Upper lobe of left lung (tissue), 6 donors: ENCODE data around the gene MAP4K4. TPM values are rescaled to one million over a fixed set of nuclear protein-coding genes. Genes with fewer than 3 reads are reported as not detected.

ENCODE experiments used
- ATAC-seq, 2 donors: fragments of 200-7000 bp; cut with Tn5 transposase; one replicate each; pipeline ENCODE4 v1.9.1; 2022; ENCODE audit warnings: mild to moderate bottlenecking in 2 of 2, moderate library complexity in 2 of 2; ENCODE audit not compliant: low FRiP score in 2 of 2
- DNase-seq, 2 donors: peaks; one replicate each; pipeline ENCODE4 v3.0.0-alpha.2; 2019 to 2020
- H3K27ac ChIP-seq, 4 donors: fragments of 200-600 bp; sonication (generic); one replicate each; pipeline ENCODE4 v1.5.1; 2016 to 2019
- H3K27me3 ChIP-seq, 4 donors: fragments of 200-600 bp; sonication (generic); one replicate each; pipeline ENCODE4 v1.5.1; 2017 to 2019
- H3K36me3 ChIP-seq, 4 donors: fragments of 200-600 bp; sonication (generic); one replicate each; pipeline ENCODE4 v1.5.1; 2016 to 2019
- H3K4me1 ChIP-seq, 4 donors: fragments of 200-600 bp; sonication (generic); one replicate each; pipeline ENCODE4 v1.5.1; 2018 to 2019
- H3K4me3 ChIP-seq, 4 donors: fragments of 200-600 bp; sonication (generic); one replicate each; pipeline ENCODE4 v1.5.1; 2017 to 2019; ENCODE audit warnings: mild to moderate bottlenecking in 2 of 4, moderate library complexity in 1 of 4
- H3K9me3 ChIP-seq, 4 donors: fragments of 200-600 bp; sonication (generic); one replicate each; pipeline ENCODE4 v1.5.1; 2018 to 2019
- CTCF ChIP-seq, 6 experiments: fragments of 450-650 bp in 4 of 6; fragments of 200-600 bp in 2 of 6; sonication (generic) in 2 of 6; IDR thresholded peaks; one replicate each; pipeline ENCODE4 v1.5.1; 2016 to 2019; ENCODE audit warnings: antibody characterized with exemption in 6 of 6
- EP300 ChIP-seq, 4 donors: sonication (generic); formaldehyde crosslinking; IDR thresholded peaks; one replicate each; pipeline ENCODE4 v1.5.1; 2017; ENCODE audit warnings: antibody characterized with exemption in 4 of 4, control low read depth in 2 of 4
- POLR2A ChIP-seq, 4 donors: fragments of 450-650 bp; IDR thresholded peaks; one replicate each; pipeline ENCODE4 v1.5.1; 2016 to 2017; ENCODE audit warnings: antibody characterized with exemption in 4 of 4, mild to moderate bottlenecking in 2 of 4
- POLR2AphosphoS5 ChIP-seq, 2 donors: sonication (generic); formaldehyde crosslinking; IDR thresholded peaks; one replicate each; pipeline ENCODE4 v1.5.1; 2017; ENCODE audit warnings: antibody characterized with exemption in 2 of 2
- WGBS, 2 donors: methylation state at CpG; one replicate each; pipeline ENCODE4 v1.1.5; 2017 to 2018; 5-methylcytosine and 5-hydroxymethylcytosine counted together
- total RNA-seq, 6 donors: library from RNA; depleted of rRNA in 4 of 6; stranded (reverse); fragments of >200 nt in 4 of 6; gene quantifications; one replicate each; pipeline versions ENCODE4 v1.1.0 to v1.2.1, GENCODE V29; 2016 to 2021
- donor health status: DM: no; HTN: no; CAD: no; lungs with moderate emphysema.
- donor health status: DM: no; HTN: yes; CAD: no; lungs with severe emphysema.

MAP4K4 gene
- total RNA-seq, 6 donors from 2014 or later = 49.8 to 88.0 (median 56.4) TPM

GRCh38 chr2:101792208-101792607 is 94.7 kb downstream of the MAP4K4 start:
- DNase-seq (no peak), ATAC-seq (no peak)
- Histone ChIP-seq H3K4me3 (no peak overlapping the region), H3K27me3 (no peaks in the 10 kb centered on the region), H3K4me1 (peaks cover 4 to 11% (median 8%) of the 10 kb centered on the region in 4 donors), H3K9me3 (no peaks in the 10 kb centered on the region), H3K27ac (no peak overlapping the region), H3K36me3 (peaks cover 0 to 4% (median 0%) of the 10 kb centered on the region in 4 donors)
- WGBS, 2 donors = 89 to 92% methylated on average over 5 of the region's 5 CpGs
- TF ChIP-seq EP300 (IDR thresholded peaks at IDR 0.05) = no peak
- no peak for TF ChIP-seq POLR2AphosphoS5 (IDR thresholded peaks at IDR 0.05)
- TF ChIP-seq POLR2A (IDR thresholded peaks at IDR 0.05) = no peak
- no peak for TF ChIP-seq CTCF (IDR thresholded peaks at IDR 0.05)

DNA sequence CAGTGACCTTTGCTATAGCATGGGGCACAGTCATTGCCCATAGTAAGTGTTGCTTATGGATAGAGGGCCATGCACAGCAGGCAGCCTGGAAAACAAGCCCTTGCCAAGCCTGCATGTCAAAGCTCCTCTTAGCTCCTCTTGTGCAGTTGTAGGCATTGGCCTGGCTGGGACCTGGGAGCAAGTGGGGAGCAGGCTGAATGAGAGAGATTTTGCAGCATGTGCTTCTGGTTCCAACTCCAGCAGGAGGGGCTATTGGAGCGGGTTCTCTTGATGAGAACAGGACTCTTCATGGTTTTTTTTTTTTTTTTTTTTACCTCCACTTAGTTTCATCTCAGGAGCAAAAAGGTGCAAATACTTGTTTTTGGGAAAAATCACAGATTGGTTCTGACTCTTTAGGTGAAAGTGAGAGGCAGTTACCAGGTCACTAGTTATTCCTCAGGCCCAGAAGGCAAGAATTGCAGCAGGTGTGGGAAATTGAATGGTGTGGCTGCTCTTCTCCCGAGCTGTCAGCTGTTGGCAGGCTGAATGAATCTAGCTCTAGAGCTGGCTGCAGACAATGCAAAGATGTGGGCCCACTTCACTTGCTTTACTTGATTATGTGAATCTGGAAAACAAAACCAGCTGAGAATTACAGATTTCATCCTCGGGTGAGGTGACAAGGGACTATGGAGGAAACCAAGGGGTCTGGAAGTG is 95.9 kb downstream of the MAP4K4 start:
- Histone ChIP-seq H3K9me3 (no peaks in the 10 kb centered on the region), H3K27ac (no peak overlapping the region), H3K4me3 (no peak overlapping the region), H3K36me3 (peaks cover 0 to 4% (median 0%) of the 10 kb centered on the region in 4 donors), H3K4me1 (peaks cover 4 to 11% (median 8%) of the 10 kb centered on the region in 4 donors), H3K27me3 (no peaks in the 10 kb centered on the region)
- WGBS, 2 donors = 74 to 76% methylated on average over 3 of the region's 3 CpGs
- DNase-seq (no peak), ATAC-seq (no peak)
- TF ChIP-seq EP300 (IDR thresholded peaks at IDR 0.05) = no peak
- TF ChIP-seq CTCF (IDR thresholded peaks at IDR 0.05) = no peak
- no peak for TF ChIP-seq POLR2A (IDR thresholded peaks at IDR 0.05)
- no peak for TF ChIP-seq POLR2AphosphoS5 (IDR thresholded peaks at IDR 0.05)

- Histone ChIP-seq H3K36me3 (peaks cover 0 to 4% (median 0%) of the 10 kb centered on the region in 4 donors), H3K27me3 (no peaks in the 10 kb centered on the region), H3K4me1 (peaks cover 4 to 11% (median 8%) of the 10 kb centered on the region in 4 donors), H3K4me3 (no peak overlapping the region), H3K27ac (no peak overlapping the region), H3K9me3 (no peaks in the 10 kb centered on the region)
- WGBS, 2 donors = 62 to 64% methylated on average over 2 of the region's 2 CpGs
- DNase-seq (no peak), ATAC-seq (no peak)
- no peak for TF ChIP-seq EP300 (IDR thresholded peaks at IDR 0.05)
These were observed 96.6 kb downstream of the MAP4K4 start for GRCh38 chr2:101794141-101794540.

DNA sequence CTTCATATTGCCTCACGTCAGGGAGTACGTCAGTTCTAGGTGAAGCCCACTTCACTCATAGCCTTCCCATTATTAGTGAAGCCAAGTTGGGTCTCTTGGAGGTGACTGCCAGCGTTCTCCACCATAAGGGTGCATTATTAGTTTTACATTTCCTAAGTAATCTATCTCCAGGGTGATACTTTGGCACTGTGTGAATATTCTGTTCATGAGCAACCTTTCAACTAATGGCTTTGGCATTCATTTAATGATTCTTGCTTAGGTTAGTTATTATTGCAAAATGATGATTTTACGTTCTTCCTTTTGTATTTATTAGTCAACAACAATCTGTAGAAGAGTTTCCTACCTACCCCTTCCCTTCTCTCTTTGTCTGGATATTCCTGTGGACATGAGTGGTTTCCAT is 97.5 kb downstream of the MAP4K4 start:
- H3K27ac ChIP-seq = no peak overlapping the region
- ATAC-seq = no peak
- no peaks in the 10 kb centered on the region for H3K27me3 ChIP-seq
- DNase-seq = no peak
- WGBS, 2 donors = 90 to 95% methylated on average over 4 of the region's 4 CpGs
- no peak overlapping the region for H3K4me3 ChIP-seq
- TF ChIP-seq EP300 (IDR thresholded peaks at IDR 0.05) (no peak), POLR2A (IDR thresholded peaks at IDR 0.05) (no peak), CTCF (IDR thresholded peaks at IDR 0.05) (no peak), POLR2AphosphoS5 (IDR thresholded peaks at IDR 0.05) (no peak)
- no peaks in the 10 kb centered on the region for H3K9me3 ChIP-seq
- H3K4me1 ChIP-seq = peaks cover 3 to 11% (median 6%) of the 10 kb centered on the region in 4 donors
- H3K36me3 ChIP-seq = peaks cover 0 to 4% (median 0%) of the 10 kb centered on the region in 4 donors

GRCh38 chr2:101796825-101797600 is 99.5 kb downstream of the MAP4K4 start:
- H3K36me3 ChIP-seq = no peaks in the 10 kb centered on the region
- no peak overlapping the region for H3K27ac ChIP-seq
- no peak for TF ChIP-seq CTCF (IDR thresholded peaks at IDR 0.05)
- TF ChIP-seq POLR2AphosphoS5 (IDR thresholded peaks at IDR 0.05) = no peak
- no peak for TF ChIP-seq POLR2A (IDR thresholded peaks at IDR 0.05)
- TF ChIP-seq EP300 (IDR thresholded peaks at IDR 0.05) = no peak
- H3K9me3 ChIP-seq = no peaks in the 10 kb centered on the region
- 76 to 80% methylated on average over 7 of the region's 7 CpGs for WGBS, 2 donors
- H3K4me1 ChIP-seq = peaks cover 3 to 11% (median 8%) of the 10 kb centered on the region in 4 donors
- DNase-seq = no peak
- no peaks in the 10 kb centered on the region for H3K27me3 ChIP-seq
- H3K4me3 ChIP-seq = no peak overlapping the region
- ATAC-seq = no peak
